Astrocyte (in vitro differentiated cells and primary cell): Measurements from ENCODE around the gene PHLDA2. TPM values are rescaled to one million over a fixed set of nuclear protein-coding genes. Genes with fewer than 3 reads are reported as not detected.
A peak's percentile ranks its signal among the peaks of the same experiment; 100 is the strongest.

ENCODE experiments used
- DNase-seq: peaks from one replicate; pipeline ENCODE4 v3.0.0-alpha.2; 2010; ENCODE audit warnings: low read depth
- FAIRE-seq: peaks from 2 replicates; lab custom pipeline; 2011; peaks lifted over from hg19 to GRCh38; lab: Jason Lieb, UNC
- H2AFZ ChIP-seq: 2 replicates; pipeline ENCODE4 v1.6.0; 2012; ENCODE audit warnings: low read depth, low read length, inconsistent platforms
- H3K27ac ChIP-seq: 2 replicates; pipeline ENCODE4 v1.5.1; 2011; ENCODE audit warnings: low read depth, low read length, inconsistent platforms
- H3K27me3 ChIP-seq: 2 replicates; pipeline ENCODE4 v1.6.0; 2011; ENCODE audit warnings: low read length, inconsistent platforms; ENCODE audit not compliant: insufficient read depth
- H3K36me3 ChIP-seq: 2 replicates; pipeline ENCODE4 v1.5.1; 2011; ENCODE audit warnings: low read length, inconsistent platforms; ENCODE audit not compliant: insufficient read depth
- H3K4me1 ChIP-seq: 2 replicates; pipeline ENCODE4 v1.5.1; 2011; ENCODE audit warnings: low read length, inconsistent platforms; ENCODE audit not compliant: insufficient read depth
- H3K4me2 ChIP-seq: 2 replicates; pipeline ENCODE4 v1.6.0; 2012; ENCODE audit warnings: low read length, inconsistent platforms
- H3K4me3 ChIP-seq: 2 replicates; pipeline ENCODE4 v1.5.1; 2011; ENCODE audit warnings: low read depth, mild to moderate bottlenecking, low read length, inconsistent platforms; ENCODE audit not compliant: insufficient read depth
- H3K79me2 ChIP-seq: 2 replicates; pipeline ENCODE4 v1.6.0; 2012; ENCODE audit warnings: mild to moderate bottlenecking, low read length, inconsistent platforms; ENCODE audit not compliant: insufficient read depth
- H3K9ac ChIP-seq: 2 replicates; pipeline ENCODE4 v1.6.0; 2012; ENCODE audit warnings: mild to moderate bottlenecking, low read length, inconsistent platforms
- H3K9me3 ChIP-seq: 2 replicates; pipeline ENCODE4 v1.5.1; 2012; ENCODE audit warnings: low read depth, mild to moderate bottlenecking, low read length, inconsistent platforms; ENCODE audit not compliant: insufficient read depth
- H4K20me1 ChIP-seq: 2 replicates; pipeline ENCODE4 v1.6.0; 2012; ENCODE audit warnings: low read length, inconsistent platforms; ENCODE audit not compliant: insufficient read depth
- H3K27ac Mint-ChIP-seq: one replicate; pipeline ENCODE4 v1.8.0; 2021; ENCODE audit warnings: mild to moderate bottlenecking, mixed read lengths; ENCODE audit not compliant: unreplicated experiment
- H3K27me3 Mint-ChIP-seq: one replicate; pipeline ENCODE4 v1.8.0; 2021; ENCODE audit warnings: low read depth, mixed read lengths; ENCODE audit not compliant: unreplicated experiment
- H3K36me3 Mint-ChIP-seq: one replicate; pipeline ENCODE4 v1.8.0; 2021; ENCODE audit warnings: low read depth, mixed read lengths; ENCODE audit not compliant: unreplicated experiment
- H3K4me1 Mint-ChIP-seq: one replicate; pipeline ENCODE4 v1.8.0; 2021; ENCODE audit warnings: low read depth, mixed read lengths; ENCODE audit not compliant: unreplicated experiment
- H3K4me3 Mint-ChIP-seq: one replicate; pipeline ENCODE4 v1.8.0; 2021; ENCODE audit warnings: mild to moderate bottlenecking, moderate library complexity, mixed read lengths; ENCODE audit not compliant: unreplicated experiment
- H3K9me3 Mint-ChIP-seq: one replicate; pipeline ENCODE4 v1.8.0; 2021; ENCODE audit warnings: mild to moderate bottlenecking, mixed read lengths; ENCODE audit not compliant: unreplicated experiment
- CTCF ChIP-seq: IDR thresholded peaks from 2 replicates; pipeline ENCODE4 v1.5.1; 2011; ENCODE audit warnings: low read depth, mild to moderate bottlenecking, inconsistent platforms, low read length, moderate library complexity; ENCODE audit not compliant: insufficient read depth
- EZH2 ChIP-seq: IDR thresholded peaks from 2 replicates; pipeline ENCODE4 v1.6.1; 2012; ENCODE audit warnings: mild to moderate bottlenecking, low read length, inconsistent platforms; ENCODE audit not compliant: insufficient read depth
- total RNA-seq: library from RNA; stranded (reverse); gene quantifications from 2 replicates; pipeline ENCODE4 v1.2.1, GENCODE V29; 2021

PHLDA2 gene
- total RNA-seq, 1 donor from 2014 or later: 78.8 TPM

- H3K27ac ChIP-seq: no peak overlapping the region
- DNase-seq (peak; percentile 67), FAIRE-seq (no peak)
- H3K79me2 ChIP-seq: no peaks in the 10 kb centered on the region
- no peak overlapping the region for H3K4me2 ChIP-seq
- H3K27me3 ChIP-seq: no peaks in the 10 kb centered on the region
- H3K4me3 Mint-ChIP-seq: no peak overlapping the region
- no peaks in the 10 kb centered on the region for H3K36me3 Mint-ChIP-seq
- peaks cover 16% of the 10 kb centered on the region for H3K4me1 ChIP-seq
- H3K9me3 Mint-ChIP-seq: no peaks in the 10 kb centered on the region
- peaks cover 17% of the 10 kb centered on the region for H3K27me3 Mint-ChIP-seq
- H3K27ac Mint-ChIP-seq: no peak overlapping the region
- no peaks in the 10 kb centered on the region for H3K36me3 ChIP-seq
- H3K9ac ChIP-seq: no peak overlapping the region
- no peaks in the 10 kb centered on the region for H3K9me3 ChIP-seq
- TF ChIP-seq CTCF (peak; percentile 98), EZH2 (no peak)
- H4K20me1 ChIP-seq: peaks cover 5% of the 10 kb centered on the region
- no peak overlapping the region for H2AFZ ChIP-seq
- no peak overlapping the region for H3K4me3 ChIP-seq
- H3K4me1 Mint-ChIP-seq: no peaks in the 10 kb centered on the region
Measured at GRCh38 chr11:2888266-2888968, 40.8 kb downstream of the PHLDA2 start.

- no peaks in the 10 kb centered on the region for H3K36me3 ChIP-seq
- Mint-ChIP-seq H3K36me3 (no peaks in the 10 kb centered on the region), H3K27me3 (peaks cover 23% of the 10 kb centered on the region), H3K27ac (peak overlapping the region; percentile 69), H3K9me3 (no peaks in the 10 kb centered on the region), H3K4me3 (no peak overlapping the region), H3K4me1 (no peaks in the 10 kb centered on the region)
- no peak for FAIRE-seq
- H3K27me3 ChIP-seq: no peaks in the 10 kb centered on the region
- no peak overlapping the region for H2AFZ ChIP-seq
- H3K4me2 ChIP-seq: no peak overlapping the region
- H4K20me1 ChIP-seq: peaks cover 8% of the 10 kb centered on the region
- TF ChIP-seq CTCF (no peak), EZH2 (no peak)
- H3K4me3 ChIP-seq: no peak overlapping the region
- H3K9me3 ChIP-seq: no peaks in the 10 kb centered on the region
- no peak overlapping the region for H3K9ac ChIP-seq
- H3K27ac ChIP-seq: no peak overlapping the region
- H3K79me2 ChIP-seq: no peaks in the 10 kb centered on the region
- no peak for DNase-seq
- H3K4me1 ChIP-seq: peaks cover 12% of the 10 kb centered on the region
Measured at GRCh38 chr11:2887515-2888195, 41.6 kb downstream of the PHLDA2 start.

GRCh38 chr11:2886936-2887335, 42.3 kb downstream of the PHLDA2 start:
- H4K20me1 ChIP-seq: peaks cover 8% of the 10 kb centered on the region
- no peak overlapping the region for H3K4me2 ChIP-seq
- H3K27me3 ChIP-seq: no peaks in the 10 kb centered on the region
- TF ChIP-seq CTCF (no peak), EZH2 (no peak)
- FAIRE-seq (no peak), DNase-seq (no peak)
- no peaks in the 10 kb centered on the region for H3K9me3 Mint-ChIP-seq
- H3K4me3 Mint-ChIP-seq: peak overlapping the region; percentile 54
- H3K4me1 Mint-ChIP-seq: no peaks in the 10 kb centered on the region
- H3K27me3 Mint-ChIP-seq: peaks cover 29% of the 10 kb centered on the region
- H2AFZ ChIP-seq: no peak overlapping the region
- H3K4me1 ChIP-seq: peaks cover 10% of the 10 kb centered on the region
- peak overlapping the region; percentile 69 for H3K27ac Mint-ChIP-seq
- no peaks in the 10 kb centered on the region for H3K36me3 ChIP-seq
- no peak overlapping the region for H3K27ac ChIP-seq
- H3K36me3 Mint-ChIP-seq: no peaks in the 10 kb centered on the region
- H3K9me3 ChIP-seq: no peaks in the 10 kb centered on the region
- H3K4me3 ChIP-seq: no peak overlapping the region
- no peaks in the 10 kb centered on the region for H3K79me2 ChIP-seq
- H3K9ac ChIP-seq: no peak overlapping the region
